GM21786 (cell line): ENCODE results near the gene ESRRG.

Experiments used
- ATAC-seq: cut with Tn5 transposase; IDR thresholded peaks from one replicate; pipeline ENCODE4 v1.9.1; 2021; ENCODE audit not compliant: unreplicated experiment

ESRRG gene

GRCh38 chr1:216632980-216633379 lies 90.2 kb downstream of the ESRRG start:
- no peak for ATAC-seq

- ATAC-seq, result no peak
Observed at GRCh38 chr1:216630532-216630931, 92.7 kb downstream of the ESRRG start.

DNA sequence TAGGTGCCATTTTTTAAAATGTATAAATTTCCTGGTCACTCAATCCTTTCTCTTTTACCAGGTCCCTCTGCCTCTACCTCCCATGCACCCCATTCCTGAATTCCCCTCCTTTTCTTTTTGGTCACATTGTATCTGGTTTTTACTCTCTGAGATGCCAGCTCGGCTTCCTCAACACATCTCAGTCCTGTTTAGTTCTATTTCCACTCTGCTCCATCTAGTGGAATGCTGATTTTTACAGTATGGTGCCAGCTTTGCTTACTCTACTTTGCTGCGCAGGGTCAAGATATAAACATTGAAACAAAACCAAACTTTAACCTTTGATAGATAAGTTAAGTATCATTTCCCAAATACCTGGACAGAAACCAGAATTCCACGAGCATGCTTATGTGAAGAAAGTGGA lies 96.0 kb downstream of the ESRRG start:
- no peak for ATAC-seq

DNA sequence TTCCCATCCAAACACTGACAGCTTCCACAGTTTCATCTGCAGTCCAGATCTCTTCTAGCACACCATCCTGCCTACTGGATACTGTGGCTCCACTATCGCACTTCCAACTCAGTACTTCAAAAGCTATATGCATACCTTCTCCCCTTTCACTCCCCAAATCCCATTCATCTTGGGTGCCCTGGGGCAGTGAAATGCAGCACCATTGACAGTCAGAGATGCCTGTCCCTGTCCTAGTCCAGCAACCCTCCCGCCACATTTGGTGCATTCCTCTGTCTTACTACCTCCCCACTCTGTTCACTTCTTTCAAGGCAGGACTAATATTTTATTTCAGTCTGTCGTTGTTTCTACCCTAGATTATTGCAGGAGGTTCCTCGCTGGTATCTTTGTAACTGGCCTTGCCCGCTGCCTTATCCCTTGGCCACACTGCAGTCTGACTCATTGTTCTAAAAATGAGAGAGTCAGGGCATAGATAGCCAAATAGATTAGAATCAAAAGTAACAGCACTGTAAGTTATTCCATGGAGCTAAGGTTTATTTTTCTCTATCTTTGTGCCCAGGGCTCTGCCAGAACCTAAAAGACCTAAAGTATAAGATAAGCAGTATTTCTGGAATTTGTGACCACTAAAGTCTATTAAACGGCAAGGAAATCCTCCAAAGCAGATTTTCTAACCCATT lies 96.7 kb downstream of the ESRRG start:
- no peak for ATAC-seq

DNA sequence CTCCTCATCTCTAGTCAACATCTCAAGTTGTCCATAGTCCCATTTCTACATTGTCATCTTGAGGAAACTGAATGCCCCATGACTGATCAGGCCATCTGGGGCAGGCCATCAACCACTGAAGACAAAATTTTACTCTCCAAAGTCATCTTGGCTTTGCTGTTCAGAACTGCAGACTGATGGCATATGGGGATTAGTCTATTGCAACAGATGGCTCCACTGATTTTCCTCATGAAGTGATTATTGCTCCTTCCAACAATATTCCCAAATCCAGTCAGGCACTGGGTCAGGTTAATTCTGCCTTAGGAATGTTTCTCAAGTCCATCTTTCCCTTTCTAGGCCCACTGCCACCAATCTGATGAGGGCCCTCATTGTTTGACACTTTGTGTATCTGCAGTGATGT lies 101.7 kb downstream of the ESRRG start:
- ATAC-seq, result no peak

DNA sequence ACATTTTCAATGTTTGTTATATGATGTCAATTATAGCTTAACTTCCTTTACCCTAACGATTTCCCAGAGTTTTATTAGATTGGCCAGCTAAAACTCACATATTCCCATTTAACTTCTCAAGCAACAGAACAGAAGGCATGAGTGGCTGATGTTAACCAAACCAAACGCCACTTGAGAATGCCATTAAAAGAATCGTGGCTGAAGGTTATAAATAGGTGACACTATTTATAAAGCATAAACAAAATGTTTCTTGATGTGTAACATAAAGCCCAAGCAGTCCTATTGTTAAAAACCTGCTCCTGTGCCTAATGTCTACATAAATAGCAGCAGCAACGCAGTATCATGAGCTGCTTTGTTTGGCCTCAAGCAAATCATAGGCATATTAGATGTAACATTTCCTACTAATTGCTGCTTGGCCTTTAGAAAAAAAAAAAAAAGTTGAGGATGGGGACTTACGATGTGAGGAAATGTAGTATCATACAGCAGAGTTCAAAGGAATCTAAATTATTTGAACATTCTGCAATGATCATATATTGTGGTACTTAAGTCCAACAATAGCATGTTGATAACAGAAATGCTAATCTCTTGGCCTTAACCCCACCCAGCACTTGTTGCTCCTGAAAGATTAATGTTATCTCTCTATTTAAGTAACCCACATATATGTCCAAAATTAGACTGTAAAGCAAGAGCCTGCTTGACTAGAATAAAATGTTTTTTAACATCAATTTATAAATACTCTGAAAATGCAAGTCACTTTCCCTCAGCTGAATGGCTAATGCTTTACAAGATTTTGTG lies 106.0 kb downstream of the ESRRG start:
- ATAC-seq, result no peak

DNA sequence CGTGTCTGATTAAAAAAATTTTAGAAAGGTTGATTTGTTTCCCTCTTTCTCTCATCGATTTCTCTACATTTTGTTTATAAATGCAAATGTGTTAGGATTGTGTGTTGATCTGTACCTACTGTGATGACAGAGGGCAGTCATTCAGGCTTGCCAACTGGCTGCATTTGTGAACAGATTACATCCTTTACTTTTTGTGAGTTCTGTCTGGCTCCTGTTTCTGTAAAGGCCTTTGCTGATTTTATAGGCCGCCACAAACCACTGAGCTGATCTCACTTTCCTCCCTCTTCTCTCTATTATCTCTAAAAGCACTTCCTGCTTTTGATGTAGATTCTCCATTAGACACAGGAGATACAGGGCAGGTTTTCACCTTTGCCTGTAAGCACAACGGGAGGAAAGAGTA lies 106.8 kb downstream of the ESRRG start:
- ATAC-seq, result no peak

GRCh38 chr1:216614011-216614934 lies 109.0 kb downstream of the ESRRG start:
- ATAC-seq, result no peak

DNA sequence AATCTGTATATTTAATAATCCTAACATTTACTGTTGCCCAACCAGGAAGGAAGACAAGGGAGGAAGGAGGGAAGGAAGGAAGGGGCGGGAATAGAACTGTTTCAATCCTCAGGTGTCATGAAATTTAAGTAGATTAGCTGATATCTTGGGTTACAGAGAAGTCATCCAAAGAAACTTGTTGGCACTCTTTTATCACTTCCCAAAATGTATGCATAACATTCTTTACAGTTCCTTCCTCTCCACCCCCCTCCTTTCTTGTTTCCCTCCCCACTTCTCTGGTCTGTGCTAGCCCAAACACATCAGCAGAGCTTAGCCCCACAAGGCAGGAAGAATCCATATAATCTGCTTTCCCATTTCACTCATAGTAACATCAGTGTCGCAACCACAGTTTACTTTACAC lies 110.9 kb downstream of the ESRRG start:
- no peak for ATAC-seq

DNA sequence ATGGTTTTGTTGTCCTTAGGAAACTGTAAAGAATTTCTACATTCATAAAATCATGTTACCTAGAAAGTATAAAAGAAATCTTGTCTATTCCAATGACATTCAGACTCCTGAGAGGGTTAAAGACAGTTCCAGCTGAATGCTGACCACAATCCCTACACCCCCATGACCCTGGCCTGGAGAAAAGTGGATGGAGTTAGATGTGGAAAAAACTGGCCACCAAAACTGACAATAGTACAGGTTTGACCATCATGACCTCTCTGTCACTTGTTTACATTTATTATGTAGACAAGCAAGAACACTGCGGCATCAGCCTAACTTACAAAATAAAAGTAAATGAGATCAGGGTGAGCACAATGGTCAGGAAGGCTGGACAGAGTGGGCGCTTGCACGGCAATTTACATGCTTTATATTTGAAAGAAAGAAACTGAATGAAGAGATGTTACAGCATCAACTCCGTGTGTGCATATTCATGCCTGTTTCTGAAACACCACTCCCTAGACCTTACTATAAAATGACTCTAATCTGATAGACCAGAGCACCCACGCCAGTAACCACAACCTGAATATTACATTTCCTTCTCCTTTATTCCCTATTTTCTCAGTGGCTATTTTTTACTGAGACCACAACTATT lies 116.0 kb downstream of the ESRRG start:
- ATAC-seq, result no peak

GRCh38 chr1:216606047-216606637 lies 117.1 kb downstream of the ESRRG start:
- ATAC-seq, result no peak

GRCh38 chr1:216604771-216605170 lies 118.5 kb downstream of the ESRRG start:
- ATAC-seq, result no peak

DNA sequence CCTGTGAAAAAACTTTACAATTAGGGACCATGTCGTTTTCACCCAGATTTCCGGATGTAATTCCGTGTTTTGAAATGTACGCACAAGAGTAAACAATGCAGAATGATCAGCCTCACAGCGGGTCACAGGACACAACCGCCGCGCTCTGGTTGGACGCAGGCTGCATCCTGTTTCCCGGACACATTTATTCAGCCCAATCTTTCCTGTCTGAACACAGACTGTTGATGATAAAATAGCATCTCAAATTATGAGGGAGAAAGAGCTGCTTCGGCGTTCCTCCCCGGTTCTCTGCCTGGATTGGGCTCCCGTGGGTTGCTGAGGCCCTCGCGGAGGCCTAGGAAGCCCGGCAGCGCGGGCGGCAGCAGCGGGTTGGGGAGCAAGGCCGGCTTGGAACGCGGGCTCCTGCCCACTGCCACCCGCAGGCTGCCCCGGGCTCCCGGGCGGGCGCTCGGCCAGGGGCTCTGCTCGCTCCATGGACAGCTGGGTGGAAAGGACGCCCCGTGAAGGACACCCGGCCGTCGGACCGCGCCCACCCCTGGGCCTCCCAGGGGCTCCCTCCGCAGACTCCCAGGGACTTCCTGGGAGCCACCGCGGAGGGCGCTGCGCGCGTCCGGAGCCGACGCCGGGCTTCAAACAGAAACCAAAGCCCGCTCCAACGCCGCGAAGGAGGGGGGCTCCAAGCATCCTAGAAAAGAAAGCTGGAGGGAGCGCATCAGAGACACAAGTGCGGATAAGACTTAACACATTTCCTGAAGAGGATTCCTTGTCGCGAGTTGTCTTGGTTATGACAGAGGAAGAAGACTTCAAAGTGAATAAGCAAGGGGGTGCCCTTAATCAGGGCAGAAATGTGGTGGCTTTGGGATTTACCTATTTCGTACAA lies 122.3 kb downstream of the ESRRG start:
- peak; percentile 79 for ATAC-seq

- ATAC-seq, result no peak
Observed at GRCh38 chr1:216599851-216600250, 123.4 kb downstream of the ESRRG start.

- ATAC-seq, result no peak
Observed at GRCh38 chr1:216598448-216598847, 124.8 kb downstream of the ESRRG start.

DNA sequence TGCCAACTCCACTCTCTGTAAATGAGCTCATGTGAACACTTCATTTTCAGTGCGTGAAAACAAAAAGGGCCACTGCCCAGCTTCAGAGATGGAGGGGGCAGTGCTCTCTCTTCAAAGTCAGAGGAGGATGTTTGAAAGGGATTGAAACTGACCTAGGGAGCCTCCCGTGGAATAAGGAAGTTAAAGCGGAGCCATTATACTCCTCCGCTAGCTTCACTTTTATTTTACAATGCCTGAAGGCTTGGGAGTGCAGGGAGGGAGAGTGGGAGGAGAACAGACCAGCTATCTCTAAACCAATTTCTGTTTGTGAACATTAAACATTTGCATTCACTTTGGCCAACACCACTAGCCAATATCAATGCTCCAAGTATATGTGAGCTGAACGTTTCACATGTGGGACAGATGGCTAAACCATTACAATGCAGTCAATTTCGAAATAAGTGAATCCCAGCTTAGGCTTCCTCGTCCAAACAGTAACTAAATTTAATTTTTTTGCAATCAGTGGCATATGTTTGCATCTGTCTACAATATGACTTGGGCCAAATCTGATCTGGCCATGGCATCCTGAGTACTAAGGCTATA lies 126.9 kb downstream of the ESRRG start:
- no peak for ATAC-seq

GRCh38 chr1:216587715-216588114 lies 135.5 kb downstream of the ESRRG start:
- no peak for ATAC-seq

DNA sequence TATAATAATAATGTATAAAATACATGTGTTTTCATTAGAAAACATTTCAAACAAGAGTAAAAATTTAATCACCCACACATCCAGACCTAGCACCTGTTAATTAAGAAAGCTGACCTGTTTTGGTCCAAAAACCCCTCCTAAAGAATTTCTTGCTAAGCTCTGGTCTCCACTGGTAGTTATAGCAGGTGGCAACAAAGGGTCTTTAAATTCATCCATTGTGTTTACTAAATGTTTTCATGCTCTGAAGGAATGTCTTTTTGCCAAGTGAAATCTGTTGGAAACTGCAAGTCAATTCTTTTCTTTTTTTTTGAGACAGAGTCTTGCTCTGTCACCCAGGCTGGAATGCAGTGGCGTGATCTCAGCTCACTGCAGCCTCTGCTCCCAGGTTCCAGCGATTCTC lies 141.1 kb downstream of the ESRRG start:
- ATAC-seq, result no peak

GRCh38 chr1:216580538-216581057 lies 142.6 kb downstream of the ESRRG start:
- ATAC-seq, result no peak
